ENCODE measurements around the gene PMVK. TPM values are rescaled to one million over a fixed set of nuclear protein-coding genes. Genes with fewer than 3 reads are reported as not detected.
A peak's percentile ranks its signal among the peaks of the same experiment; 100 is the strongest.

PMVK gene
- total RNA-seq, 1 experiment from 2014 or later = 24.0 TPM

GRCh38 chr1:154974808-154975408 lies 38.4 kb upstream of the PMVK start:
- TF ChIP-seq POLR2A (IDR thresholded peaks at IDR 0.05; ENCODE audit: borderline replicate concordance, extremely low read depth, insufficient read depth, insufficient read length) = peak; percentile 65
- TF ChIP-seq POLR2AphosphoS5 (IDR thresholded peaks at IDR 0.05; ENCODE audit: low read depth, low read length) = peak; percentile 88
- no peak for TF ChIP-seq TCF7L2 (IDR thresholded peaks at IDR 0.05; ENCODE audit: borderline replicate concordance, extremely low read depth, insufficient read depth, insufficient read length)
- H3K4me1 ChIP-seq (ENCODE audit: control insufficient read depth in 1 of 2, insufficient read depth in 2 of 2, low read length in 2 of 2) = peaks cover 34 to 62% of the 10 kb centered on the region in 2 experiments

GRCh38 chr1:154974102-154974807 lies 37.7 kb upstream of the PMVK start, which contains the start of gene CKS1B:
CKS1B (plus strand) TSS chr1:154974681; CDS start chr1:154974746, 65 bp downstream.
- Histone ChIP-seq H3K79me2 (ENCODE audit: insufficient read depth, low read length) (peaks cover 85% of the 10 kb centered on the region), H2AFZ (ENCODE audit: low read depth, low read length, poor library complexity, severe bottlenecking) (no peak within 1 kb of the TSS), H3K9ac (ENCODE audit: low read length) (peak within 1 kb of the TSS; percentile 86), H3K27me3 (ENCODE audit: insufficient read depth, low read length) (no peaks in the 10 kb centered on the region), H3K4me1 (ENCODE audit: control insufficient read depth in 1 of 2, insufficient read depth in 2 of 2, low read length in 2 of 2) (peaks cover 40 to 64% of the 10 kb centered on the region in 2 experiments), H3K9me3 (ENCODE audit: control insufficient read depth in 1 of 2, insufficient read depth in 1 of 2, low read depth in 1 of 2, low read length in 2 of 2) (no peaks in the 10 kb centered on the region), H3K9me2 (ENCODE audit: insufficient read depth) (no peaks in the 10 kb centered on the region), H4K20me1 (ENCODE audit: insufficient read depth) (no peaks in the 10 kb centered on the region), H3K36me3 (ENCODE audit: control insufficient read depth in 1 of 2, insufficient read depth in 2 of 2, low read length in 2 of 2) (peaks cover 5 to 23% of the 10 kb centered on the region in 2 experiments), H3K27ac (ENCODE audit: low read depth, low read length) (peak within 1 kb of the TSS; percentile 86), H3K4me3 (replicated peaks in 1 of 2; ENCODE audit: low read depth in 1 of 2, low read length in 2 of 2) (peak within 1 kb of the TSS; percentile 61 to 70), H3K4me2 (ENCODE audit: low read length) (peak within 1 kb of the TSS; percentile 90)
- intact Hi-C loops (cut with micrococcal nuclease) = loop anchor here (1.0 to 5.0 kb wide), 4 partner anchors 27 to 163 kb away; partner anchors contain the start of genes EFNA4 and SLC50A1
- ATAC-seq (peak; percentile 78), DNase-seq (ENCODE audit: low read depth, low spot score) (peak; percentile 100)
- ChIA-PET CTCF (interaction anchor here (0.7 to 2.6 kb wide), 9 partner anchors 8 to 277 kb away, joined by 3 to 14 read pairs (median 3); partner anchors contain the start of genes ADAM15, FLAD1, KRTCAP2 and PBXIP1), RAD21 (ENCODE audit: low non-redundant PET in 1 of 2, low total read pairs in 2 of 2, uncharacterized antibody in 2 of 2, unreplicated experiment in 2 of 2) (interaction anchor here (0.8 kb wide), 2 partner anchors 10 to 25 kb away, joined by 3 to 4 read pairs; no protein-coding TSS in a partner anchor), POLR2A (interaction anchor here (0.5 to 5.4 kb wide), 20 partner anchors 9 to 1525 kb away, joined by 3 to 46 read pairs (median 5); partner anchors contain the start of genes FLAD1, KRTCAP2, LENEP and PBXIP1)
- peak; percentile 61 for TF ChIP-seq ZBTB33 (IDR thresholded peaks at IDR 0.05; ENCODE audit: extremely low read depth, insufficient replicate concordance, low read length)
- TF ChIP-seq ZNF274 (IDR thresholded peaks at IDR 0.05; ENCODE audit: low read depth, low read length) = no peak
- TF ChIP-seq CBX3 (IDR thresholded peaks at IDR 0.05; ENCODE audit: low read depth) = no peak
- TF ChIP-seq ATF3 (IDR thresholded peaks at IDR 0.05) = no peak
- no peak for TF ChIP-seq EZH2 (IDR thresholded peaks at IDR 0.05)
- TF ChIP-seq EGR1 (IDR thresholded peaks at IDR 0.05; ENCODE audit: low read depth) = no peak
- TF ChIP-seq SIN3A (IDR thresholded peaks at IDR 0.05; ENCODE audit: low read depth) = no peak
- TF ChIP-seq EZH2phosphoT487 (IDR thresholded peaks at IDR 0.05; ENCODE audit: borderline replicate concordance) = no peak
- peak; percentile 98 for TF ChIP-seq TCF7L2 (IDR thresholded peaks at IDR 0.05; ENCODE audit: borderline replicate concordance, extremely low read depth, insufficient read depth, insufficient read length)
- BruUV-seq (replicated peaks) = no TSS peak

More at GRCh38 chr1:154974808-154975408, 38.4 kb upstream of the PMVK start:
- peak; percentile 55 for ATAC-seq
- no peak overlapping the region for H2AFZ ChIP-seq (ENCODE audit: low read depth, low read length, poor library complexity, severe bottlenecking)
- DNase-seq (ENCODE audit: low read depth, low spot score) = peak; percentile 95
- CTCF ChIA-PET = interaction anchor here (1.6 kb wide), 1 partner anchor 8 kb away, joined by 4 read pairs; the partner anchor contains the start of gene FLAD1
- H3K27me3 ChIP-seq (ENCODE audit: insufficient read depth, low read length) = no peaks in the 10 kb centered on the region
- POLR2A ChIA-PET = interaction anchor here (1.0 to 5.4 kb wide), 6 partner anchors 9 to 43 kb away, joined by 3 to 38 read pairs (median 7); partner anchors contain the start of genes FLAD1, LENEP and PYGO2
- peaks cover 9 to 17% of the 10 kb centered on the region in 2 experiments for H3K36me3 ChIP-seq (ENCODE audit: control insufficient read depth in 1 of 2, insufficient read depth in 2 of 2, low read length in 2 of 2)
- H3K9me2 ChIP-seq (ENCODE audit: insufficient read depth) = no peaks in the 10 kb centered on the region
- H3K4me3 ChIP-seq (replicated peaks in 1 of 2; ENCODE audit: low read depth in 1 of 2, low read length in 2 of 2) = peak overlapping the region; percentile 61 to 70
- H3K27ac ChIP-seq (ENCODE audit: low read depth, low read length) = peak overlapping the region; percentile 86
- H3K4me2 ChIP-seq (ENCODE audit: low read length) = peak overlapping the region; percentile 90
- RAD21 ChIA-PET (ENCODE audit: low non-redundant PET in 1 of 2, low total read pairs in 2 of 2, uncharacterized antibody in 2 of 2, unreplicated experiment in 2 of 2) = no interaction called here
- H3K9ac ChIP-seq (ENCODE audit: low read length) = peak overlapping the region; percentile 86
- intact Hi-C loops (cut with micrococcal nuclease) = loop anchor here (1.0 to 5.0 kb wide), 4 partner anchors 26 to 162 kb away; partner anchors contain the start of genes EFNA4 and SLC50A1
- BruUV-seq (replicated peaks) = no TSS peak
- H4K20me1 ChIP-seq (ENCODE audit: insufficient read depth) = no peaks in the 10 kb centered on the region
- no peaks in the 10 kb centered on the region for H3K9me3 ChIP-seq (ENCODE audit: control insufficient read depth in 1 of 2, insufficient read depth in 1 of 2, low read depth in 1 of 2, low read length in 2 of 2)
- peaks cover 83% of the 10 kb centered on the region for H3K79me2 ChIP-seq (ENCODE audit: insufficient read depth, low read length)

All from HCT116 (cell line).